Peyer's patch (tissue), 4 donors: Measurements from ENCODE around the gene ANGPTL1. TPM values are rescaled to one million over a fixed set of nuclear protein-coding genes. Genes with fewer than 3 reads are reported as not detected.

ENCODE experiments used
- DNase-seq, 3 donors: peaks; one replicate each; pipeline ENCODE4 v3.0.0-alpha.2; 2017 to 2019
- H3K27ac ChIP-seq, 4 donors: fragments of 200-600 bp; sonication (generic); one replicate each; pipeline ENCODE4 v1.5.1; 2016 to 2019
- H3K27me3 ChIP-seq, 2 donors: fragments of 200-600 bp; sonication (generic); one replicate each; pipeline ENCODE4 v1.5.1; 2019
- H3K36me3 ChIP-seq, 3 donors: fragments of 200-600 bp; sonication (generic); one replicate each; pipeline ENCODE4 v1.5.1; 2016 to 2019
- H3K4me1 ChIP-seq, 4 donors: fragments of 200-600 bp; sonication (generic); one replicate each; pipeline ENCODE4 v1.5.1; 2016 to 2019
- H3K4me3 ChIP-seq, 4 donors: fragments of 200-600 bp; sonication (generic); 1 replicate in 3 of 4; 2 replicates in 1 of 4; pipeline ENCODE4 v1.5.1; 2016 to 2019; ENCODE audit warnings: mild to moderate bottlenecking in 1 of 4
- H3K9me3 ChIP-seq, 4 donors: fragments of 200-600 bp; sonication (generic); one replicate each; pipeline ENCODE4 v1.5.1; 2016 to 2019; ENCODE audit warnings: mild to moderate bottlenecking in 1 of 4
- CTCF ChIP-seq, 6 experiments: fragments of 450-650 bp in 4 of 6; fragments of 200-600 bp in 2 of 6; sonication (generic) in 1 of 6; IDR thresholded peaks; one replicate each; pipeline ENCODE4 v1.5.1; 2017 to 2019; ENCODE audit warnings: antibody characterized with exemption in 6 of 6, mild to moderate bottlenecking in 3 of 6, moderate library complexity in 1 of 6
- POLR2A ChIP-seq, 2 donors: fragments of 450-650 bp; IDR thresholded peaks; one replicate each; pipeline ENCODE4 v1.5.1; 2017; ENCODE audit warnings: antibody characterized with exemption in 2 of 2, mild to moderate bottlenecking in 2 of 2, moderate library complexity in 2 of 2
- total RNA-seq, 4 donors: library from RNA; depleted of rRNA; stranded (reverse); fragments of >200 nt; gene quantifications; one replicate each; pipeline ENCODE4 v1.1.0, GENCODE V29; 2016

ANGPTL1 gene
- total RNA-seq, 4 donors from 2014 or later: 7.2 to 17.0 (median 13.9) TPM

- no peaks in the 10 kb centered on the region for H3K27me3 ChIP-seq
- H3K4me1 ChIP-seq: no peaks in the 10 kb centered on the region
- TF ChIP-seq POLR2A (IDR thresholded peaks at IDR 0.05): no peak
- TF ChIP-seq CTCF (IDR thresholded peaks at IDR 0.05): no peak
- no peak for DNase-seq
- no peak overlapping the region for H3K4me3 ChIP-seq
- H3K36me3 ChIP-seq: no peaks in the 10 kb centered on the region
- no peaks in the 10 kb centered on the region for H3K9me3 ChIP-seq
- no peak overlapping the region for H3K27ac ChIP-seq
Observed at GRCh38 chr1:178821134-178821866, 49.6 kb downstream of the ANGPTL1 start.

DNA sequence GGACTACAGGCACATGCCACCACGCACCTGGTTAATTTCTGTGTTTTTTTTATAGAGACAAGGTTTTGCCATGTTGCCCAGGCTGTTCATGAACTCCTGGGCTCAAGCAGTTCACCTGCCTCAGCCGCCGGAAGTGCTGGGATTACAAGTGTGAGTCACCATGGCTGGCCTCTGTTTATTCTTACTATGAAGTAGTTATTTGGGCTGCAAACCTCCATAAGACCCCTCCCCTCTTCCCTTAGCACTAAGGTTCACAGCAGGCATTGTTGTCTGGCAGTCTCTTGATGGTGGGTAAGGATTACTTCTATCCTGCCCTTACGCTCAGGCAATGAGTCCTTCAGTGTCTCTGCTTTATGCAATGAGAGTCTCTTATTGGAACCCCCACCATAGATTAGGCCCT lies 51.8 kb downstream of the ANGPTL1 start:
- no peak overlapping the region for H3K4me3 ChIP-seq
- H3K9me3 ChIP-seq: no peaks in the 10 kb centered on the region
- H3K36me3 ChIP-seq: no peaks in the 10 kb centered on the region
- TF ChIP-seq CTCF (IDR thresholded peaks at IDR 0.05): no peak
- no peak for TF ChIP-seq POLR2A (IDR thresholded peaks at IDR 0.05)
- DNase-seq: no peak
- no peaks in the 10 kb centered on the region for H3K27me3 ChIP-seq
- H3K4me1 ChIP-seq: no peaks in the 10 kb centered on the region
- H3K27ac ChIP-seq: no peak overlapping the region

GRCh38 chr1:178818416-178818815 lies 52.5 kb downstream of the ANGPTL1 start:
- H3K27ac ChIP-seq: no peak overlapping the region
- no peaks in the 10 kb centered on the region for H3K27me3 ChIP-seq
- no peak overlapping the region for H3K4me3 ChIP-seq
- H3K4me1 ChIP-seq: no peaks in the 10 kb centered on the region
- DNase-seq: no peak
- TF ChIP-seq CTCF (IDR thresholded peaks at IDR 0.05) (no peak), POLR2A (IDR thresholded peaks at IDR 0.05) (no peak)
- no peaks in the 10 kb centered on the region for H3K36me3 ChIP-seq
- no peaks in the 10 kb centered on the region for H3K9me3 ChIP-seq

DNA sequence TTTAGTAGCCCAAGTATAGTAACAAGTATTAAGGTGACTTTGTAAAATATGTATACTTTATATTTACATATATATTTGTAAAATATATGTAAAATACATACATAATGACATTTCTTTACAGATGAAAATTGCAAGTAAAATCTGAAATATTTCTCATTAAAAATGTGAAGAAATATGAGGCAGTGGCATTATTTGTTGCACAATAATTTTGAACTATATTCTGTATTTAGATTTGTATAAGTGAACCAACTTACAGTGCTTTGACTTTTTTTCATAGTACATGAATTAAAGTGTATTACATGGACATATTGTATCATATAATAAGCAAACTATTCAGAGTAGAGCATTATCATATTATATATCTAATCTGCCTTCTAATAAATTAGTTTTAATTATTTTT lies 60.3 kb downstream of the ANGPTL1 start:
- no peaks in the 10 kb centered on the region for H3K9me3 ChIP-seq
- DNase-seq: no peak
- no peaks in the 10 kb centered on the region for H3K27me3 ChIP-seq
- TF ChIP-seq POLR2A (IDR thresholded peaks at IDR 0.05) (no peak), CTCF (IDR thresholded peaks at IDR 0.05) (no peak)
- no peak overlapping the region for H3K27ac ChIP-seq
- H3K4me3 ChIP-seq: no peak overlapping the region
- peaks cover 0 to 19% (median 0%) of the 10 kb centered on the region in 3 donors for H3K36me3 ChIP-seq
- no peaks in the 10 kb centered on the region for H3K4me1 ChIP-seq

DNA sequence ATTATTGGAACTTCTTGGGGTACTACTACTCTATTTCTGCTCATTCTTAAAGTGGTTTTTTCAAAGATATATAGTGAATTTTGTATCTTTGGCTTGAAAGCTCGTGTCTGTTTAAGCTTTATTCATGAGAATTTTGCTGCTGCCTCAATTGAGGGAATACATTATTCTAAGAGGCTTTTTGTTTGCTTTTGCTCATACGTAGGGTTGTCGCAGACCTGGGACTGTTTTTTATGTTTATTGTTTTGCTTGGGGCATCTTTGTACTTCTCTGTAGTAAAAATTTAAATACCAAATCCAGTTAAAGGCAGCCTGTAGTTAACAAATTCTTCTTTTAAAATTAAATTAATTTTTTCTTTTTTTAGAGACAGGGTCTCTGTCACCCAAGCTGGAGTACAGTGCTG lies 62.3 kb downstream of the ANGPTL1 start:
- Histone ChIP-seq H3K9me3 (no peaks in the 10 kb centered on the region), H3K4me3 (no peak overlapping the region), H3K4me1 (no peaks in the 10 kb centered on the region), H3K27me3 (no peaks in the 10 kb centered on the region), H3K27ac (no peak overlapping the region), H3K36me3 (peaks cover 0 to 19% (median 0%) of the 10 kb centered on the region in 3 donors)
- no peak for DNase-seq
- TF ChIP-seq POLR2A (IDR thresholded peaks at IDR 0.05) (no peak), CTCF (IDR thresholded peaks at IDR 0.05) (no peak)
